K562 (cell line): ENCODE results near the gene ARPC2. TPM values are rescaled to one million over a fixed set of nuclear protein-coding genes. Genes with fewer than 3 reads are reported as not detected.
A peak's percentile ranks its signal among the peaks of the same experiment; 100 is the strongest.

ENCODE experiments used
- ARNT ChIP-seq, 2 experiments: fragments of 450-650 bp; IDR thresholded peaks; 2 replicates each; pipeline ENCODE4 v1.6.1; 2016; ENCODE audit warnings: mild to moderate bottlenecking in 1 of 2
- CHAMP1 ChIP-seq: fragments of 450-650 bp; IDR thresholded peaks from 2 replicates; pipeline ENCODE4 v1.6.1; 2016; ENCODE audit warnings: mild to moderate bottlenecking
- DEAF1 ChIP-seq: fragments of 450-650 bp; formaldehyde crosslinking; IDR thresholded peaks from 2 replicates; pipeline ENCODE4 v1.4.0; 2020; ENCODE audit warnings: mild to moderate bottlenecking, moderate library complexity
- FOXK2 ChIP-seq, 2 experiments: fragments of 450-650 bp; IDR thresholded peaks in 1 of 2; conservative IDR thresholded peaks in 1 of 2; 2 replicates each; pipeline ENCODE4 v1.6.1; 2016; ENCODE audit warnings: low read depth in 2 of 2, mild to moderate bottlenecking in 1 of 2
- JUN ChIP-seq, 2 experiments: sonication (generic) in 1 of 2; formaldehyde crosslinking in 1 of 2; IDR thresholded peaks; 2 replicates each; pipeline versions ENCODE4 v1.6.1 to v1.8.0; 2012 to 2022; ENCODE audit warnings: borderline replicate concordance in 2 of 2, mild to moderate bottlenecking in 2 of 2, improper control_type of control experiment in 1 of 2, low read depth in 1 of 2, low read length in 1 of 2, missing genetic modification reagents in 1 of 2
- JUND ChIP-seq, 2 experiments: IDR thresholded peaks; 2 replicates in 1 of 2; 3 replicates in 1 of 2; pipeline ENCODE4 v1.6.1; 2011; ENCODE audit warnings: borderline replicate concordance in 2 of 2, low read depth in 2 of 2, low read length in 2 of 2, improper control_type of control experiment in 1 of 2, missing biosample characterization in 1 of 2, missing genetic modification characterization in 1 of 2, missing genetic modification reagents in 1 of 2
- PHF21A ChIP-seq: fragments of 450-650 bp; IDR thresholded peaks from 2 replicates; pipeline ENCODE4 v1.6.1; 2017; ENCODE audit warnings: low read depth, borderline replicate concordance
- POLR2AphosphoS5 ChIP-seq: IDR thresholded peaks from 2 replicates; pipeline ENCODE4 v1.6.1; 2011; ENCODE audit warnings: mild to moderate bottlenecking, low read depth, low read length, moderate library complexity; ENCODE audit not compliant: control insufficient read depth, insufficient read depth
- POU5F1 ChIP-seq: fragments of 150-350 bp; IDR thresholded peaks from 2 replicates; pipeline ENCODE4 v1.6.1; 2014; ENCODE audit warnings: borderline replicate concordance, low read length, low read depth, mild to moderate bottlenecking; ENCODE audit not compliant: partially characterized antibody
- RBM39 ChIP-seq: fragments of 200-400 bp; formaldehyde crosslinking; optimal IDR thresholded peaks from 2 replicates; pipeline ENCODE3; 2018; ENCODE audit warnings: low read depth, low read length
- RCOR1 ChIP-seq, 2 experiments: IDR thresholded peaks; 2 replicates each; pipeline ENCODE4 v1.6.1; 2012; ENCODE audit warnings: low read depth in 2 of 2, low read length in 2 of 2, borderline replicate concordance in 1 of 2, improper control_type of control experiment in 1 of 2
- STAG1 ChIP-seq: sonication (generic); formaldehyde crosslinking; IDR thresholded peaks from 2 replicates; pipeline ENCODE4 v1.5.0; 2020; ENCODE audit warnings: missing genetic modification reagents, borderline replicate concordance
- THRA ChIP-seq: fragments of 450-650 bp; IDR thresholded peaks from 2 replicates; pipeline ENCODE4 v1.6.1; 2017; ENCODE audit warnings: mild to moderate bottlenecking, moderate library complexity
- TRIM28 ChIP-seq: fragments of 450-650 bp; IDR thresholded peaks from 2 replicates; pipeline ENCODE4 v1.6.1; 2017
- ZFP1 ChIP-seq: fragments of 450-650 bp; formaldehyde crosslinking; IDR thresholded peaks from 2 replicates; pipeline ENCODE4 v1.4.0; 2020; ENCODE audit warnings: mild to moderate bottlenecking, mixed read lengths
- ZFP36 ChIP-seq: fragments of 150-350 bp; IDR thresholded peaks from 2 replicates; pipeline ENCODE4 v1.6.1; 2018; ENCODE audit warnings: low read length, low read depth; ENCODE audit not compliant: partially characterized antibody
- ZNF134 ChIP-seq: fragments of 250-450 bp; sonication (Bioruptor Pico); conservative IDR thresholded peaks from 2 replicates; pipeline ENCODE4 v1.4.0; 2020
- ZNF316 ChIP-seq: fragments of 450-650 bp; IDR thresholded peaks from 2 replicates; pipeline ENCODE4 v1.6.1; 2016
- ZNF324 ChIP-seq: fragments of 250-450 bp; sonication (Bioruptor Pico); IDR thresholded peaks from 2 replicates; pipeline ENCODE4 v1.4.0; 2020; ENCODE audit warnings: mild to moderate bottlenecking
- ZNF511 ChIP-seq: sonication (generic); formaldehyde crosslinking; IDR thresholded peaks from 2 replicates; pipeline ENCODE4 v1.8.0; 2022; ENCODE audit warnings: mild to moderate bottlenecking, missing genetic modification reagents
- ZNF584 ChIP-seq: fragments of 200-800 bp; sonication (Bioruptor generic); IDR thresholded peaks from 2 replicates; pipeline ENCODE4 v1.6.1; 2016; ENCODE audit warnings: low read depth, mild to moderate bottlenecking, missing genetic modification characterization, missing compliant biosample characterization
- ZNF830 ChIP-seq: fragments of 250-450 bp; sonication (Bioruptor Pico); IDR thresholded peaks from 2 replicates; pipeline ENCODE4 v1.5.0; 2021; ENCODE audit warnings: mild to moderate bottlenecking
- polyA plus RNA-seq, 8 experiments: library from polyadenylated mRNA; depleted of rRNA in 4 of 8; stranded (reverse) in 5 of 8; unstranded in 3 of 8; fragments of >200 nt; fragmentation: Nextera tagmentation in 2 of 8; fragmentation: Illumina TruSeq in 1 of 8; extraction: Ambion mirVana in 2 of 8; extraction: Trizol in 1 of 8; gene quantifications; 2 replicates each; pipeline versions ENCODE4 v1.2.1 to v1.2.3, GENCODE V29; 2011 to 2014; ENCODE audit warnings: inconsistent platforms in 1 of 8, missing spikeins in 1 of 8
- total RNA-seq, 7 experiments: library from RNA; depleted of rRNA in 6 of 7; stranded (reverse); fragments of >200 nt in 6 of 7; fragmentation: Illumina TruSeq in 2 of 7; extraction: Trizol in 2 of 7; gene quantifications; 2 replicates each; pipeline versions ENCODE4 v1.2.1 to v1.2.3, GENCODE V29; 2011 to 2021; ENCODE audit warnings: low replicate concordance in 1 of 7

Gene ARPC2
- total and polyA plus RNA-seq, 9 of the 15 experiments (the other 6 are each of a cell fraction or from before 2014, with no cell fraction given): 81.9 to 187 (median 103) TPM

- TF ChIP-seq ZNF316 (no peak), RBM39 (no peak), ZNF324 (CRISPR knock-in tag) (no peak), ZNF830 (CRISPR knock-in tag) (no peak), DEAF1 (CRISPR knock-in tag) (peak; percentile 89), CHAMP1 (no peak), ZNF511 (no peak), ZFP36 (no peak), PHF21A (no peak), ARNT (IDR thresholded peaks at IDR 0.05) (0 out of 4 replicates have a peak, but pooled peaks of 1 of the 2 experiments have one; percentile 54), ZNF134 (CRISPR knock-in tag) (no peak), POLR2AphosphoS5 (no peak), ZNF584 (CRISPR knock-in tag) (no peak), STAG1 (no peak), TRIM28 (no peak), JUN (IDR thresholded peaks at IDR 0.05; ENCODE audit: borderline replicate concordance, low read depth, low read length) (no peak), JUN (CRISPR knock-in tag; IDR thresholded peaks at IDR 0.05; ENCODE audit: borderline replicate concordance) (no peak), POU5F1 (no peak), FOXK2 (conservative IDR thresholded peaks at IDR 0.05 in 1 of 2, IDR thresholded peaks at IDR 0.05 in 1 of 2; ENCODE audit: low read depth in 2 of 2) (no peak), RCOR1 (IDR thresholded peaks at IDR 0.05; ENCODE audit: borderline replicate concordance in 1 of 2, low read depth in 2 of 2, low read length in 2 of 2) (0 out of 4 replicates have a peak, but pooled peaks of 1 of the 2 experiments have one; percentile 47), JUND (IDR thresholded peaks at IDR 0.05; ENCODE audit: borderline replicate concordance, low read depth, low read length) (0 out of 2 replicates have a peak, but pooled peaks have one; percentile 30), JUND (tag; IDR thresholded peaks at IDR 0.05; ENCODE audit: borderline replicate concordance, low read depth, low read length) (peak; percentile 10; the same call in 1 of the 3 replicates), ZFP1 (no peak), THRA (no peak)
These were observed 84.3 kb downstream of the ARPC2 start (continued) for GRCh38 chr2:218301176-218301819.
